Measurements from ENCODE around the gene PIK3R5. TPM values are rescaled to one million over a fixed set of nuclear protein-coding genes. Genes with fewer than 3 reads are reported as not detected.

The PIK3R5 gene
- total and polyA plus RNA-seq, 2 donors (not counting 3 experiments of a cell fraction or from before 2014, with no cell fraction given): not detected

DNA sequence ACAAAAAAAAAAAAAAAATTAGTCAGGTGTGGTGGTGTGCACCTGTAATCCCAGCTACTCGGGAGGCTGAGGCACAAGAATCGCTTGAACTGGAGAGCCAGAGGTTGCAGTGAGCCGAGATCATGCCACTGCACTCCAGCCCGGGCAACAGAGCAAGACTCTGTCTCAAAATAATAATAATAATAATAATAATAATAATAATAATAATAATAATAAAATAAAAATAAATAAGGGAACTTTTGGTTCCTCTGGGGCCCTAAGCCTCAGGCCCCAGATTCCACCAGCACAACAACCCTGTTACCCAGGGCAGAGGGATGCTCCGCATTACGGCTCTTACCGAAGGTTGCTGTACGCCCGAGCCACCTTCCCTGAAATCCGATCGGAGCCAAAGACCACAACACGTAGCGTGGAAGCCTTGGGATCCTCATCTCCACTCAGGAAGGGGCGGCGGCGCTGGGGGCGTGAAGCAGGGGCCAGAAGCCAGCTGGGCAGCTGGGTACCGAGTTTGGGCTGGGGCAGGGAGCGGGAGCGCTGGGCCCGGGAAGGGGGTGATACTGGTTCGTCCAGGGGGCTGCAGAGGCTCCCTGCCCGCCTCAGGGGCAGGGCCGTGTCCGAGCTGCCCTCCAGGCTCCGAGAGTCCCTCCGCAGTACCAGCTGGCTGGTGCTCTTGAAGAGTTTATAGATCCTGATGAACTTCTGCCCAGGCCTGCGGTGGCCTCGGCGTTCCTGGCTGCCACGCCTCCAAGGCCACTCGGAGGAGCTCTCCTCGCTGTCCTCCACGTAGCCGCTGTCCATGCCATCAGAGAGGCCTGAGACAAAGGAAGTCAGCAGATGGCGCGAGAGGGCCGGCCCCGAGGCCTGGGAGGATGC lies 77.4 kb downstream of the PIK3R5 start:
- no peaks in the 10 kb centered on the region for H3K79me2 ChIP-seq (ENCODE audit: control insufficient read depth, insufficient read depth, low read length)
- no peak for DNase-seq (ENCODE audit: low read depth, low spot score)
- CTCF ChIA-PET: interaction anchor here (0.6 to 1.8 kb wide), 4 partner anchors 13 to 666 kb away, joined by 3 to 19 read pairs (median 4); no protein-coding TSS in a partner anchor
- H3K27me3 ChIP-seq (ENCODE audit: control insufficient read depth in 2 of 2, insufficient read depth in 2 of 2, low read length in 2 of 2): no peaks in the 10 kb centered on the region
- H3K9ac ChIP-seq (replicated peaks; ENCODE audit: extremely low read depth, insufficient read depth, low read length): no peak overlapping the region
- dilution Hi-C loops (cut with MboI; ENCODE audit: extremely low pct_ligation_motif_present, low sequenced_read_pairs) (no loop called here), intact Hi-C loops (cut with micrococcal nuclease) (loop anchor here (1.0 kb wide), 1 partner anchor 110 kb away; no protein-coding TSS in a partner anchor)
- no peak for TF ChIP-seq MYC (IDR thresholded peaks at IDR 0.05; ENCODE audit: low read depth, low read length)
- TF ChIP-seq, protein P1, sequence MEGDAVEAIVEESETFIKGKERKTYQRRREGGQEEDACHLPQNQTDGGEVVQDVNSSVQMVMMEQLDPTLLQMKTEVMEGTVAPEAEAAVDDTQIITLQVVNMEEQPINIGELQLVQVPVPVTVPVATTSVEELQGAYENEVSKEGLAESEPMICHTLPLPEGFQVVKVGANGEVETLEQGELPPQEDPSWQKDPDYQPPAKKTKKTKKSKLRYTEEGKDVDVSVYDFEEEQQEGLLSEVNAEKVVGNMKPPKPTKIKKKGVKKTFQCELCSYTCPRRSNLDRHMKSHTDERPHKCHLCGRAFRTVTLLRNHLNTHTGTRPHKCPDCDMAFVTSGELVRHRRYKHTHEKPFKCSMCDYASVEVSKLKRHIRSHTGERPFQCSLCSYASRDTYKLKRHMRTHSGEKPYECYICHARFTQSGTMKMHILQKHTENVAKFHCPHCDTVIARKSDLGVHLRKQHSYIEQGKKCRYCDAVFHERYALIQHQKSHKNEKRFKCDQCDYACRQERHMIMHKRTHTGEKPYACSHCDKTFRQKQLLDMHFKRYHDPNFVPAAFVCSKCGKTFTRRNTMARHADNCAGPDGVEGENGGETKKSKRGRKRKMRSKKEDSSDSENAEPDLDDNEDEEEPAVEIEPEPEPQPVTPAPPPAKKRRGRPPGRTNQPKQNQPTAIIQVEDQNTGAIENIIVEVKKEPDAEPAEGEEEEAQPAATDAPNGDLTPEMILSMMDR (IDR thresholded peaks at IDR 0.05; ENCODE audit: extremely low read depth in 1 of 2, insufficient read depth in 1 of 2, low read depth in 1 of 2, low read length in 2 of 2): peak in 1 of 2 donors; percentile 8
- H3K4me2 ChIP-seq (ENCODE audit: insufficient read depth, low read length): no peak overlapping the region
- no peaks in the 10 kb centered on the region for H3K9me3 ChIP-seq (replicated peaks; ENCODE audit: control insufficient read depth, insufficient read depth, low read length)
- no peak overlapping the region for H3K27ac ChIP-seq (ENCODE audit: insufficient read depth, low read depth, low read length)
- H2AFZ ChIP-seq (ENCODE audit: low read depth, low read length): no peak overlapping the region
- BruUV-seq (replicated peaks): no TSS peak
- no peaks in the 10 kb centered on the region for H4K20me1 ChIP-seq (replicated peaks; ENCODE audit: control insufficient read depth, extremely low read depth, insufficient read depth, low read length)
- H3K4me1 ChIP-seq (ENCODE audit: control insufficient read depth, extremely low read depth, insufficient read depth, low read length): no peaks in the 10 kb centered on the region
- no peaks in the 10 kb centered on the region for H3K36me3 ChIP-seq (ENCODE audit: control insufficient read depth in 2 of 2, extremely low read depth in 1 of 2, insufficient read depth in 2 of 2, low read length in 2 of 2)
- no peak for FAIRE-seq
- H3K9me1 ChIP-seq (replicated peaks; ENCODE audit: control insufficient read depth, extremely low read depth, insufficient read depth, low read length): no peaks in the 10 kb centered on the region
- POLR2A ChIA-PET: no interaction called here
- no peak overlapping the region for H3K4me3 ChIP-seq (replicated peaks in 1 of 3; ENCODE audit: insufficient read depth in 1 of 3, low read depth in 1 of 3, low read length in 3 of 3)

DNA sequence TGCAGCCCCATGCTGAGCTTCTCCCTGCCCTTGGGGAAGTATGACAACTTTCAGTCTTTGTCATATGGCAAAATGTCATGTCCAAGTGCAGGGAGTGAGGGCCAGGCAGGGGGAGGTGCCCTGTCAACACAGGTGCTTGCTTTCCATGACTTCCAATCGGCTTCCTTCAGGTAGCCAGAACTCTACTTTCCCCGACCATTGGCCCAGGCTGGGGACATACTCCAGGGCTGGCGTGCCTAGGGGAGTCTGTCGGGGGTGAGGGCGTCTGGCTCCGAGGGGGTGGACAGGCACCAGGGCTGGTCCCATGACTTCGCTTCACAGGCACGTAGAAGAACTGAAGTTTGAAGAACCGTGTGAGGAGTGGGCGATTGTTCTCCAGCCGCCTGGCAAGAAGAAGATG lies 78.2 kb downstream of the PIK3R5 start:
- no peaks in the 10 kb centered on the region for H3K36me3 ChIP-seq (ENCODE audit: control insufficient read depth in 2 of 2, extremely low read depth in 1 of 2, insufficient read depth in 2 of 2, low read length in 2 of 2)
- no peak overlapping the region for H3K4me3 ChIP-seq (replicated peaks in 1 of 3; ENCODE audit: insufficient read depth in 1 of 3, low read depth in 1 of 3, low read length in 3 of 3)
- CTCF ChIA-PET: interaction anchor here (0.6 kb wide), 1 partner anchor 8 kb away, joined by 3 read pairs; no protein-coding TSS in a partner anchor
- no peaks in the 10 kb centered on the region for H3K4me1 ChIP-seq (ENCODE audit: control insufficient read depth, extremely low read depth, insufficient read depth, low read length)
- H3K4me2 ChIP-seq (ENCODE audit: insufficient read depth, low read length): no peak overlapping the region
- H3K9me1 ChIP-seq (replicated peaks; ENCODE audit: control insufficient read depth, extremely low read depth, insufficient read depth, low read length): no peaks in the 10 kb centered on the region
- no peaks in the 10 kb centered on the region for H3K9me3 ChIP-seq (replicated peaks; ENCODE audit: control insufficient read depth, insufficient read depth, low read length)
- H2AFZ ChIP-seq (ENCODE audit: low read depth, low read length): no peak overlapping the region
- no peaks in the 10 kb centered on the region for H4K20me1 ChIP-seq (replicated peaks; ENCODE audit: control insufficient read depth, extremely low read depth, insufficient read depth, low read length)
- no peaks in the 10 kb centered on the region for H3K27me3 ChIP-seq (ENCODE audit: control insufficient read depth in 2 of 2, insufficient read depth in 2 of 2, low read length in 2 of 2)
- TF ChIP-seq EZH2 (IDR thresholded peaks at IDR 0.05; ENCODE audit: borderline replicate concordance, low read depth, low read length, severe bottlenecking): no peak
- TF ChIP-seq GATA2 (IDR thresholded peaks at IDR 0.05; ENCODE audit: insufficient read depth, insufficient read length, low read depth, low read length): no peak
- no peak for TF ChIP-seq POLR2A (IDR thresholded peaks at IDR 0.05; ENCODE audit: low read depth, low read length)
- TF ChIP-seq FOS (IDR thresholded peaks at IDR 0.05; ENCODE audit: borderline replicate concordance, insufficient read depth, low read length): no peak
- TF ChIP-seq, protein P2, sequence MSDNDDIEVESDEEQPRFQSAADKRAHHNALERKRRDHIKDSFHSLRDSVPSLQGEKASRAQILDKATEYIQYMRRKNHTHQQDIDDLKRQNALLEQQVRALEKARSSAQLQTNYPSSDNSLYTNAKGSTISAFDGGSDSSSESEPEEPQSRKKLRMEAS (IDR thresholded peaks at IDR 0.05; ENCODE audit: insufficient read depth, insufficient read length): no peak
- no peaks in the 10 kb centered on the region for H3K79me2 ChIP-seq (ENCODE audit: control insufficient read depth, insufficient read depth, low read length)
- POLR2A ChIA-PET: no interaction called here
- no peak overlapping the region for H3K27ac ChIP-seq (ENCODE audit: insufficient read depth, low read depth, low read length)
- no peak for DNase-seq (ENCODE audit: low read depth, low spot score)
- BruUV-seq (replicated peaks): no TSS peak
- dilution Hi-C loops (cut with MboI; ENCODE audit: extremely low pct_ligation_motif_present, low sequenced_read_pairs): no loop called here
- FAIRE-seq: no peak
- intact Hi-C loops (cut with micrococcal nuclease): no loop called here
- H3K9ac ChIP-seq (replicated peaks; ENCODE audit: extremely low read depth, insufficient read depth, low read length): no peak overlapping the region

Data from endothelial cell of umbilical vein (primary cell).